K562 (cell line): ENCODE measurements around the gene UNC119B. TPM values are rescaled to one million over a fixed set of nuclear protein-coding genes. Genes with fewer than 3 reads are reported as not detected.

Source experiments
- HCFC1 ChIP-seq: IDR thresholded peaks from 2 replicates; pipeline ENCODE4 v1.6.1; 2012; ENCODE audit warnings: low read depth, low read length, improper control_type of control experiment
- HLTF ChIP-seq: fragments of 450-650 bp; IDR thresholded peaks from 2 replicates; pipeline ENCODE4 v1.6.1; 2016
- MBD1 ChIP-seq: fragments of 250-450 bp; sonication (Bioruptor Pico); IDR thresholded peaks from 2 replicates; pipeline ENCODE4 v1.8.0; 2022; ENCODE audit warnings: inconsistent platforms
- NR2C2 ChIP-seq, 2 experiments: fragments of 200-800 bp in 1 of 2; sonication (Bioruptor generic) in 1 of 2; sonication (generic) in 1 of 2; formaldehyde crosslinking in 1 of 2; IDR thresholded peaks; 2 replicates each; pipeline versions ENCODE4 v1.6.1 to v1.8.0; 2016 to 2022; ENCODE audit warnings: mild to moderate bottlenecking in 1 of 2, missing compliant biosample characterization in 1 of 2, missing genetic modification characterization in 1 of 2, missing genetic modification reagents in 1 of 2
- SREBF1 ChIP-seq: fragments of 150-350 bp; IDR thresholded peaks from 2 replicates; pipeline ENCODE4 v1.6.1; 2014; ENCODE audit warnings: antibody characterized with exemption, low read depth, low read length, borderline replicate concordance
- SRSF3 ChIP-seq: fragments of 200-400 bp; formaldehyde crosslinking; IDR thresholded peaks from 2 replicates; pipeline ENCODE4 v1.6.1; 2016; ENCODE audit warnings: mild to moderate bottlenecking, low read length, moderate library complexity; ENCODE audit not compliant: insufficient read depth
- TBP ChIP-seq: optimal IDR thresholded peaks from 2 replicates; pipeline ENCODE3; 2011; ENCODE audit warnings: low read depth, low read length, improper control_type of control experiment
- TEAD4 ChIP-seq, 2 experiments: sonication (generic) in 1 of 2; formaldehyde crosslinking in 1 of 2; IDR thresholded peaks; 2 replicates each; pipeline versions ENCODE4 v1.6.1 to v1.8.0; 2012 to 2022; ENCODE audit warnings: borderline replicate concordance in 1 of 2, inconsistent platforms in 1 of 2, low read length in 1 of 2, mild to moderate bottlenecking in 1 of 2, missing genetic modification reagents in 1 of 2
- ZBTB7A ChIP-seq: IDR thresholded peaks from 2 replicates; pipeline ENCODE4 v1.6.1; 2011; ENCODE audit warnings: low read depth, mild to moderate bottlenecking, low read length, moderate library complexity, borderline replicate concordance; ENCODE audit not compliant: control insufficient read depth
- ZNF280B ChIP-seq: fragments of 250-450 bp; sonication (Bioruptor Pico); IDR thresholded peaks from 2 replicates; pipeline ENCODE4 v1.5.1; 2021; ENCODE audit warnings: mild to moderate bottlenecking
- ZZZ3 ChIP-seq: fragments of 450-650 bp; IDR thresholded peaks from 2 replicates; pipeline ENCODE4 v1.6.1; 2016; ENCODE audit warnings: antibody characterized with exemption, mild to moderate bottlenecking, moderate library complexity
- polyA plus RNA-seq, 8 experiments: library from polyadenylated mRNA; depleted of rRNA in 4 of 8; stranded (reverse) in 5 of 8; unstranded in 3 of 8; fragments of >200 nt; fragmentation: Nextera tagmentation in 2 of 8; fragmentation: Illumina TruSeq in 1 of 8; extraction: Ambion mirVana in 2 of 8; extraction: Trizol in 1 of 8; gene quantifications; 2 replicates each; pipeline versions ENCODE4 v1.2.1 to v1.2.3, GENCODE V29; 2011 to 2014; ENCODE audit warnings: inconsistent platforms in 1 of 8, missing spikeins in 1 of 8
- total RNA-seq, 7 experiments: library from RNA; depleted of rRNA in 6 of 7; stranded (reverse); fragments of >200 nt in 6 of 7; fragmentation: Illumina TruSeq in 2 of 7; extraction: Trizol in 2 of 7; gene quantifications; 2 replicates each; pipeline versions ENCODE4 v1.2.1 to v1.2.3, GENCODE V29; 2011 to 2021; ENCODE audit warnings: low replicate concordance in 1 of 7
- TF ChIP-seq, protein P1 (sequence below), 3 experiments: IDR thresholded peaks in 2 of 3; conservative IDR thresholded peaks in 1 of 3; 2 replicates each; pipeline ENCODE4 v1.5.1; 2011 to 2012; ENCODE audit warnings: low read length in 3 of 3, mild to moderate bottlenecking in 3 of 3, control low read depth in 2 of 3, improper control_type of control experiment in 1 of 3, inconsistent platforms in 1 of 3, low read depth in 1 of 3, mixed read lengths in 1 of 3, moderate library complexity in 1 of 3; ENCODE audit not compliant: insufficient read depth in 2 of 3
- TF ChIP-seq, protein P2 (sequence below): sonication (generic); formaldehyde crosslinking; IDR thresholded peaks from 2 replicates; pipeline ENCODE4 v1.8.0; 2022; ENCODE audit warnings: mild to moderate bottlenecking, missing genetic modification reagents
- TF ChIP-seq, protein P3 (sequence below): fragments of 450-650 bp; IDR thresholded peaks from 2 replicates; pipeline ENCODE4 v1.7.0; 2016; ENCODE audit warnings: borderline replicate concordance
- TF ChIP-seq, protein P4 (sequence below): fragments of 250-450 bp; sonication (Bioruptor Pico); IDR thresholded peaks from 2 replicates; pipeline ENCODE4 v1.6.1; 2021; ENCODE audit warnings: mild to moderate bottlenecking

The UNC119B gene
- total and polyA plus RNA-seq, 9 of the 15 experiments (the other 6 are each of a cell fraction or from before 2014, with no cell fraction given) = 4.0 to 34.5 (median 15.1) TPM

GRCh38 chr12:120686690-120687577 is 23.3 kb upstream of the UNC119B start, which contains the start of gene MLEC (continued):
- no peak for TF ChIP-seq MBD1
- TF ChIP-seq, protein P1, sequence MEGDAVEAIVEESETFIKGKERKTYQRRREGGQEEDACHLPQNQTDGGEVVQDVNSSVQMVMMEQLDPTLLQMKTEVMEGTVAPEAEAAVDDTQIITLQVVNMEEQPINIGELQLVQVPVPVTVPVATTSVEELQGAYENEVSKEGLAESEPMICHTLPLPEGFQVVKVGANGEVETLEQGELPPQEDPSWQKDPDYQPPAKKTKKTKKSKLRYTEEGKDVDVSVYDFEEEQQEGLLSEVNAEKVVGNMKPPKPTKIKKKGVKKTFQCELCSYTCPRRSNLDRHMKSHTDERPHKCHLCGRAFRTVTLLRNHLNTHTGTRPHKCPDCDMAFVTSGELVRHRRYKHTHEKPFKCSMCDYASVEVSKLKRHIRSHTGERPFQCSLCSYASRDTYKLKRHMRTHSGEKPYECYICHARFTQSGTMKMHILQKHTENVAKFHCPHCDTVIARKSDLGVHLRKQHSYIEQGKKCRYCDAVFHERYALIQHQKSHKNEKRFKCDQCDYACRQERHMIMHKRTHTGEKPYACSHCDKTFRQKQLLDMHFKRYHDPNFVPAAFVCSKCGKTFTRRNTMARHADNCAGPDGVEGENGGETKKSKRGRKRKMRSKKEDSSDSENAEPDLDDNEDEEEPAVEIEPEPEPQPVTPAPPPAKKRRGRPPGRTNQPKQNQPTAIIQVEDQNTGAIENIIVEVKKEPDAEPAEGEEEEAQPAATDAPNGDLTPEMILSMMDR (IDR thresholded peaks at IDR 0.05 in 2 of 3, conservative IDR thresholded peaks at IDR 0.05 in 1 of 3; ENCODE audit: insufficient read depth in 2 of 3, low read depth in 1 of 3, low read length in 3 of 3) = peak; percentile 26 to 65 (median 52); a peak in 4 of 6 replicates
- TF ChIP-seq HCFC1 = peak; percentile 83
- no peak for TF ChIP-seq HLTF
- TF ChIP-seq, protein P2, sequence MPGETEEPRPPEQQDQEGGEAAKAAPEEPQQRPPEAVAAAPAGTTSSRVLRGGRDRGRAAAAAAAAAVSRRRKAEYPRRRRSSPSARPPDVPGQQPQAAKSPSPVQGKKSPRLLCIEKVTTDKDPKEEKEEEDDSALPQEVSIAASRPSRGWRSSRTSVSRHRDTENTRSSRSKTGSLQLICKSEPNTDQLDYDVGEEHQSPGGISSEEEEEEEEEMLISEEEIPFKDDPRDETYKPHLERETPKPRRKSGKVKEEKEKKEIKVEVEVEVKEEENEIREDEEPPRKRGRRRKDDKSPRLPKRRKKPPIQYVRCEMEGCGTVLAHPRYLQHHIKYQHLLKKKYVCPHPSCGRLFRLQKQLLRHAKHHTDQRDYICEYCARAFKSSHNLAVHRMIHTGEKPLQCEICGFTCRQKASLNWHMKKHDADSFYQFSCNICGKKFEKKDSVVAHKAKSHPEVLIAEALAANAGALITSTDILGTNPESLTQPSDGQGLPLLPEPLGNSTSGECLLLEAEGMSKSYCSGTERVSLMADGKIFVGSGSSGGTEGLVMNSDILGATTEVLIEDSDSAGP (CRISPR knock-in tag) = no peak
- TF ChIP-seq SREBF1 = peak; percentile 24; the same call in 1 of the 2 replicates
- peak; percentile 15; the same call in 1 of the 2 replicates for TF ChIP-seq TEAD4 (IDR thresholded peaks at IDR 0.05; ENCODE audit: low read length)
- TF ChIP-seq TEAD4 (CRISPR knock-in tag; IDR thresholded peaks at IDR 0.05; ENCODE audit: borderline replicate concordance) = 0 out of 2 replicates have a peak, but pooled peaks have one; percentile 31
- TF ChIP-seq, protein P3, sequence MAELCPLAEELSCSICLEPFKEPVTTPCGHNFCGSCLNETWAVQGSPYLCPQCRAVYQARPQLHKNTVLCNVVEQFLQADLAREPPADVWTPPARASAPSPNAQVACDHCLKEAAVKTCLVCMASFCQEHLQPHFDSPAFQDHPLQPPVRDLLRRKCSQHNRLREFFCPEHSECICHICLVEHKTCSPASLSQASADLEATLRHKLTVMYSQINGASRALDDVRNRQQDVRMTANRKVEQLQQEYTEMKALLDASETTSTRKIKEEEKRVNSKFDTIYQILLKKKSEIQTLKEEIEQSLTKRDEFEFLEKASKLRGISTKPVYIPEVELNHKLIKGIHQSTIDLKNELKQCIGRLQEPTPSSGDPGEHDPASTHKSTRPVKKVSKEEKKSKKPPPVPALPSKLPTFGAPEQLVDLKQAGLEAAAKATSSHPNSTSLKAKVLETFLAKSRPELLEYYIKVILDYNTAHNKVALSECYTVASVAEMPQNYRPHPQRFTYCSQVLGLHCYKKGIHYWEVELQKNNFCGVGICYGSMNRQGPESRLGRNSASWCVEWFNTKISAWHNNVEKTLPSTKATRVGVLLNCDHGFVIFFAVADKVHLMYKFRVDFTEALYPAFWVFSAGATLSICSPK = no peak
- no peak for TF ChIP-seq ZNF280B (CRISPR knock-in tag)
- TF ChIP-seq, protein P4, sequence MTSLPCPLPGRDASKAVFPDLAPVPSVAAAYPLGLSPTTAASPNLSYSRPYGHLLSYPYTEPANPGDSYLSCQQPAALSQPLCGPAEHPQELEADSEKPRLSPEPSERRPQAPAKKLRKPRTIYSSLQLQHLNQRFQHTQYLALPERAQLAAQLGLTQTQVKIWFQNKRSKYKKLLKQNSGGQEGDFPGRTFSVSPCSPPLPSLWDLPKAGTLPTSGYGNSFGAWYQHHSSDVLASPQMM = no peak
- peak; percentile 39; the same call in 1 of the 2 replicates for TF ChIP-seq ZBTB7A
- TF ChIP-seq SRSF3 = no peak
- no peak for TF ChIP-seq ZZZ3
- peak; percentile 69; the same call in 1 of the 2 replicates for TF ChIP-seq NR2C2 (CRISPR knock-in tag; IDR thresholded peaks at IDR 0.05)
- peak; percentile 92 for TF ChIP-seq NR2C2 (tag; IDR thresholded peaks at IDR 0.05)
- TF ChIP-seq TBP = peak; percentile 76
